SK-N-MC (cell line): ENCODE data around the gene MEIS2.

Source experiments
- DNase-seq: peaks from one replicate; pipeline ENCODE4 v3.0.0-alpha.2; 2011; ENCODE audit warnings: low read depth, low spot score
- H3K27ac ChIP-seq: fragments of 200-600 bp; sonication (generic); 2 replicates; pipeline ENCODE4 v1.5.1; 2016; ENCODE audit warnings: mixed run types
- H3K36me3 ChIP-seq: fragments of 200-600 bp; sonication (generic); 2 replicates; pipeline ENCODE4 v1.6.1; 2017; ENCODE audit warnings: antibody characterized with exemption, low read length, mixed read lengths; ENCODE audit not compliant: insufficient read depth
- H3K4me3 ChIP-seq: fragments of 200-600 bp; sonication (generic); 2 replicates; pipeline ENCODE4 v1.5.1; 2016
- H3K9ac ChIP-seq: fragments of 200-600 bp; sonication (generic); 2 replicates; pipeline ENCODE4 v1.8.0; 2017; ENCODE audit warnings: mixed run types, mixed read lengths; ENCODE audit not compliant: insufficient read length
- H3K9me3 ChIP-seq: fragments of 200-600 bp; sonication (generic); 2 replicates; pipeline ENCODE4 v1.6.1; 2017; ENCODE audit warnings: low read depth, mild to moderate bottlenecking, antibody characterized with exemption, low read length, moderate library complexity, mixed read lengths
- EZH2 ChIP-seq: fragments of 200-600 bp; sonication (generic); IDR thresholded peaks from one replicate; pipeline ENCODE4 v1.6.1; 2017; ENCODE audit warnings: antibody characterized with exemption
- FOXP2 ChIP-seq: optimal IDR thresholded peaks from 2 replicates; pipeline ENCODE3; 2011; ENCODE audit warnings: mild to moderate bottlenecking, moderate library complexity; ENCODE audit not compliant: insufficient read depth; ENCODE audit errors: extremely low read length, control extremely low read depth
- POLR2AphosphoS5 ChIP-seq: IDR thresholded peaks from 2 replicates; pipeline ENCODE4 v1.6.1; 2012; ENCODE audit warnings: mild to moderate bottlenecking, low read depth, low read length, borderline replicate concordance

MEIS2 gene

GRCh38 chr15:37078566-37078965 is 21.8 kb downstream of the MEIS2 start:
- H3K9ac ChIP-seq, result no peak overlapping the region
- no peaks in the 10 kb centered on the region for H3K9me3 ChIP-seq
- no peak overlapping the region for H3K4me3 ChIP-seq
- no peak for DNase-seq
- H3K27ac ChIP-seq, result no peak overlapping the region
- peaks cover 28% of the 10 kb centered on the region for H3K36me3 ChIP-seq
- TF ChIP-seq POLR2AphosphoS5, result no peak
- no peak for TF ChIP-seq EZH2
- no peak for TF ChIP-seq FOXP2

- Histone ChIP-seq H3K36me3 (peaks cover 20% of the 10 kb centered on the region), H3K4me3 (no peak overlapping the region), H3K27ac (no peak overlapping the region), H3K9me3 (no peaks in the 10 kb centered on the region), H3K9ac (no peak overlapping the region)
- DNase-seq, result no peak
- TF ChIP-seq EZH2, result no peak
- TF ChIP-seq POLR2AphosphoS5, result no peak
- no peak for TF ChIP-seq FOXP2
Observed at GRCh38 chr15:37077623-37078351, 22.6 kb downstream of the MEIS2 start.

GRCh38 chr15:37076543-37076942 is 23.8 kb downstream of the MEIS2 start:
- Histone ChIP-seq H3K36me3 (peaks cover 9% of the 10 kb centered on the region), H3K9me3 (no peaks in the 10 kb centered on the region), H3K4me3 (no peak overlapping the region)

GRCh38 chr15:37075777-37076176 is 24.6 kb downstream of the MEIS2 start:
- Histone ChIP-seq H3K27ac (no peak overlapping the region), H3K9me3 (no peaks in the 10 kb centered on the region), H3K9ac (no peak overlapping the region), H3K36me3 (peaks cover 8% of the 10 kb centered on the region; the same call in 1 of the 2 replicates), H3K4me3 (no peak overlapping the region)
- no peak for DNase-seq
- TF ChIP-seq FOXP2, result no peak
- no peak for TF ChIP-seq EZH2
- TF ChIP-seq POLR2AphosphoS5, result no peak

More at GRCh38 chr15:37076543-37076942, 23.8 kb downstream of the MEIS2 start:
- DNase-seq, result no peak
- Histone ChIP-seq H3K27ac (no peak overlapping the region), H3K9ac (no peak overlapping the region)
- TF ChIP-seq FOXP2 (no peak), POLR2AphosphoS5 (no peak), EZH2 (no peak)

GRCh38 chr15:37072181-37072580 is 28.2 kb downstream of the MEIS2 start:
- Histone ChIP-seq H3K9ac (no peak overlapping the region), H3K4me3 (no peak overlapping the region), H3K36me3 (peaks cover 14% of the 10 kb centered on the region), H3K9me3 (no peaks in the 10 kb centered on the region), H3K27ac (no peak overlapping the region)
- DNase-seq, result no peak
- TF ChIP-seq EZH2 (no peak), POLR2AphosphoS5 (no peak), FOXP2 (no peak)

GRCh38 chr15:37071134-37071533 is 29.2 kb downstream of the MEIS2 start:
- TF ChIP-seq FOXP2 (no peak), EZH2 (no peak), POLR2AphosphoS5 (no peak)
- no peaks in the 10 kb centered on the region for H3K9me3 ChIP-seq
- no peak overlapping the region for H3K9ac ChIP-seq
- H3K4me3 ChIP-seq, result no peak overlapping the region
- DNase-seq, result no peak
- H3K27ac ChIP-seq, result no peak overlapping the region
- peaks cover 10% of the 10 kb centered on the region for H3K36me3 ChIP-seq

GRCh38 chr15:37070686-37071085 is 29.7 kb downstream of the MEIS2 start:
- Histone ChIP-seq H3K36me3 (peaks cover 6% of the 10 kb centered on the region), H3K9me3 (no peaks in the 10 kb centered on the region), H3K27ac (no peak overlapping the region), H3K9ac (no peak overlapping the region), H3K4me3 (no peak overlapping the region)
- no peak for DNase-seq
- no peak for TF ChIP-seq FOXP2

GRCh38 chr15:37061996-37062395 is 38.4 kb downstream of the MEIS2 start:
- Histone ChIP-seq H3K9ac (no peak overlapping the region), H3K27ac (no peak overlapping the region), H3K4me3 (no peak overlapping the region), H3K9me3 (no peaks in the 10 kb centered on the region), H3K36me3 (0 out of 2 replicates have a peak, but pooled peaks cover 6% of the 10 kb centered on the region)
- TF ChIP-seq FOXP2 (no peak), POLR2AphosphoS5 (no peak)
- no peak for DNase-seq

GRCh38 chr15:37059086-37059485 is 41.3 kb downstream of the MEIS2 start:
- no peak for DNase-seq
- H3K27ac ChIP-seq, result no peak overlapping the region
- no peaks in the 10 kb centered on the region for H3K9me3 ChIP-seq
- H3K9ac ChIP-seq, result no peak overlapping the region
- no peak overlapping the region for H3K4me3 ChIP-seq
- 0 out of 2 replicates have a peak, but pooled peaks cover 6% of the 10 kb centered on the region for H3K36me3 ChIP-seq
- no peak for TF ChIP-seq FOXP2
- TF ChIP-seq EZH2, result no peak
